SK-N-SH treated with all-trans-retinoic acid at 6 μM for 48 hours (cell line): ENCODE results near the gene DRD2.

Source experiments
- ATAC-seq: fragments of 200-7000 bp; cut with Tn5 transposase; 3 replicates; pipeline ENCODE4 v1.9.1; 2020; ENCODE audit warnings: mild to moderate bottlenecking, moderate library complexity
- ARNTL ChIP-seq: fragments of 450-650 bp; formaldehyde crosslinking; IDR thresholded peaks from 2 replicates; pipeline ENCODE4 v1.5.0; 2020; ENCODE audit warnings: low read depth, mild to moderate bottlenecking, moderate library complexity, borderline replicate concordance
- BACH2 ChIP-seq: fragments of 250-450 bp; sonication (Bioruptor Pico); IDR thresholded peaks from 2 replicates; pipeline ENCODE4 v1.9.0; 2021; ENCODE audit warnings: mild to moderate bottlenecking, borderline replicate concordance
- CREB5 ChIP-seq: fragments of 250-450 bp; sonication (Bioruptor Pico); IDR thresholded peaks from 2 replicates; pipeline ENCODE4 v1.5.1; 2020; ENCODE audit warnings: low read depth, mild to moderate bottlenecking, moderate library complexity
- CSRNP3 ChIP-seq: fragments of 250-450 bp; sonication (Bioruptor Pico); IDR thresholded peaks from 2 replicates; pipeline ENCODE4 v1.5.1; 2021; ENCODE audit warnings: mild to moderate bottlenecking, moderate library complexity
- ESRRG ChIP-seq: fragments of 250-450 bp; sonication (Bioruptor Pico); IDR thresholded peaks from 2 replicates; pipeline ENCODE4 v1.6.1; 2021; ENCODE audit warnings: mild to moderate bottlenecking
- GLIS3 ChIP-seq: fragments of 250-450 bp; sonication (Bioruptor Pico); IDR thresholded peaks from 2 replicates; pipeline ENCODE4 v1.5.0; 2020; ENCODE audit warnings: mild to moderate bottlenecking, moderate library complexity
- OSR1 ChIP-seq: fragments of 250-450 bp; sonication (Bioruptor Pico); IDR thresholded peaks from 2 replicates; pipeline ENCODE4 v1.8.0; 2022; ENCODE audit warnings: moderate library complexity, mild to moderate bottlenecking, inconsistent platforms
- PATZ1 ChIP-seq: fragments of 250-450 bp; sonication (Bioruptor Pico); IDR thresholded peaks from 2 replicates; pipeline ENCODE4 v1.8.0; 2020; ENCODE audit warnings: mild to moderate bottlenecking, moderate library complexity, borderline replicate concordance
- POU6F1 ChIP-seq: fragments of 250-450 bp; sonication (Bioruptor Pico); IDR thresholded peaks from 2 replicates; pipeline ENCODE4 v1.8.0; 2021; ENCODE audit warnings: low read depth, mild to moderate bottlenecking, moderate library complexity, borderline replicate concordance
- PPARA ChIP-seq: fragments of 250-450 bp; sonication (Bioruptor Pico); IDR thresholded peaks from 2 replicates; pipeline ENCODE4 v1.5.0; 2020; ENCODE audit warnings: mild to moderate bottlenecking, borderline replicate concordance
- RARB ChIP-seq: fragments of 250-450 bp; sonication (Bioruptor Pico); IDR thresholded peaks from 2 replicates; pipeline ENCODE4 v1.8.0; 2021; ENCODE audit warnings: mild to moderate bottlenecking, moderate library complexity
- SNAI2 ChIP-seq: fragments of 250-450 bp; sonication (Bioruptor Pico); IDR thresholded peaks from 2 replicates; pipeline ENCODE4 v1.5.0; 2020; ENCODE audit warnings: mild to moderate bottlenecking, moderate library complexity
- TCF4 ChIP-seq: fragments of 250-450 bp; sonication (Bioruptor Pico); IDR thresholded peaks from 2 replicates; pipeline ENCODE4 v1.8.0; 2021; ENCODE audit warnings: mild to moderate bottlenecking, moderate library complexity, borderline replicate concordance
- TOX ChIP-seq: fragments of 250-450 bp; sonication (Bioruptor Pico); IDR thresholded peaks from 2 replicates; pipeline ENCODE4 v1.8.0; 2021; ENCODE audit warnings: mild to moderate bottlenecking, moderate library complexity, borderline replicate concordance
- TSHZ2 ChIP-seq: fragments of 250-450 bp; sonication (Bioruptor Pico); IDR thresholded peaks from 2 replicates; pipeline ENCODE4 v1.5.0; 2020; ENCODE audit warnings: mild to moderate bottlenecking, moderate library complexity
- ZFP3 ChIP-seq: fragments of 250-450 bp; sonication (Bioruptor Pico); IDR thresholded peaks from 2 replicates; pipeline ENCODE4 v1.5.0; 2020; ENCODE audit warnings: mild to moderate bottlenecking, moderate library complexity
- ZNF565 ChIP-seq: fragments of 450-650 bp; formaldehyde crosslinking; conservative IDR thresholded peaks from 2 replicates; pipeline ENCODE4 v1.5.0; 2020; ENCODE audit warnings: low read depth, mild to moderate bottlenecking, moderate library complexity
- ZNF70 ChIP-seq: fragments of 450-650 bp; formaldehyde crosslinking; IDR thresholded peaks from 2 replicates; pipeline ENCODE4 v1.5.0; 2020; ENCODE audit warnings: mild to moderate bottlenecking, moderate library complexity
- ZNF8 ChIP-seq: fragments of 450-650 bp; formaldehyde crosslinking; IDR thresholded peaks from 2 replicates; pipeline ENCODE4 v1.5.0; 2020; ENCODE audit warnings: mild to moderate bottlenecking, moderate library complexity

Gene DRD2

GRCh38 chr11:113408887-113409286 is 66.3 kb downstream of the DRD2 start:
- no peak for TF ChIP-seq TOX
- TF ChIP-seq ESRRG (CRISPR knock-in tag): no peak
- no peak for ATAC-seq

- no peak for TF ChIP-seq ZNF70 (CRISPR knock-in tag)
- no peak for TF ChIP-seq PATZ1 (CRISPR knock-in tag)
- TF ChIP-seq ARNTL (CRISPR knock-in tag): no peak
- no peak for TF ChIP-seq GLIS3 (CRISPR knock-in tag)
- no peak for TF ChIP-seq SNAI2
- no peak for TF ChIP-seq CREB5 (CRISPR knock-in tag)
- no peak for TF ChIP-seq RARB (CRISPR knock-in tag)
- TF ChIP-seq TCF4: no peak
- TF ChIP-seq ZNF565: no peak
- TF ChIP-seq TOX: no peak
- TF ChIP-seq TSHZ2 (CRISPR knock-in tag): no peak
- no peak for TF ChIP-seq POU6F1 (CRISPR knock-in tag)
- no peak for TF ChIP-seq PPARA (CRISPR knock-in tag)
- TF ChIP-seq BACH2 (CRISPR knock-in tag): no peak
- no peak for TF ChIP-seq OSR1 (CRISPR knock-in tag)
- TF ChIP-seq ZNF8 (CRISPR knock-in tag): no peak
- TF ChIP-seq CSRNP3 (CRISPR knock-in tag): no peak
- no peak for TF ChIP-seq ZFP3 (CRISPR knock-in tag)
- ATAC-seq: no peak
Measured at GRCh38 chr11:113408206-113408605, 67.0 kb downstream of the DRD2 start.

GRCh38 chr11:113407163-113407562 is 68.0 kb downstream of the DRD2 start:
- TF ChIP-seq PATZ1 (CRISPR knock-in tag) (no peak), POU6F1 (CRISPR knock-in tag) (no peak)
- ATAC-seq: no peak
